ENCODE measurements around the gene TLE2.

DNA sequence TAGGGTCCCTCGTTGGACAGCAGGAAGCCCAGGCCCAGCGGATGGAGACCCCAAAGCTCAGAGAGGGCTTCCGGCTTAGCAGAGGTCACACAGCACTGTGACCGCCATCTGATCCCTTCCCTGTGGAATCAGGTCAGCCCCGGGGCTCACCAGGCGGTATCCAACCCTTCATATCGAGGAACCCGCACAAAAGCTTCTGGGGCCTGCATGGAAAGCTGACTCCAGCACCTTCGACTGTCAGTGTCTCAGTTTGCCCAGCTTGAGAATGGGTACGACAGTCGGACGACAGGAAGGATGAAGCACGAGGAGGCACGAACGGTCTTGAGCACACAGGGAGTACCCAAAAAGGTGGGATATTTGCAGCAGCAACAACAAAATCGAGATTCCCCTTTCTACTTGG, 30.6 kb upstream of the TLE2 start:
- TF ChIP-seq, protein P1, sequence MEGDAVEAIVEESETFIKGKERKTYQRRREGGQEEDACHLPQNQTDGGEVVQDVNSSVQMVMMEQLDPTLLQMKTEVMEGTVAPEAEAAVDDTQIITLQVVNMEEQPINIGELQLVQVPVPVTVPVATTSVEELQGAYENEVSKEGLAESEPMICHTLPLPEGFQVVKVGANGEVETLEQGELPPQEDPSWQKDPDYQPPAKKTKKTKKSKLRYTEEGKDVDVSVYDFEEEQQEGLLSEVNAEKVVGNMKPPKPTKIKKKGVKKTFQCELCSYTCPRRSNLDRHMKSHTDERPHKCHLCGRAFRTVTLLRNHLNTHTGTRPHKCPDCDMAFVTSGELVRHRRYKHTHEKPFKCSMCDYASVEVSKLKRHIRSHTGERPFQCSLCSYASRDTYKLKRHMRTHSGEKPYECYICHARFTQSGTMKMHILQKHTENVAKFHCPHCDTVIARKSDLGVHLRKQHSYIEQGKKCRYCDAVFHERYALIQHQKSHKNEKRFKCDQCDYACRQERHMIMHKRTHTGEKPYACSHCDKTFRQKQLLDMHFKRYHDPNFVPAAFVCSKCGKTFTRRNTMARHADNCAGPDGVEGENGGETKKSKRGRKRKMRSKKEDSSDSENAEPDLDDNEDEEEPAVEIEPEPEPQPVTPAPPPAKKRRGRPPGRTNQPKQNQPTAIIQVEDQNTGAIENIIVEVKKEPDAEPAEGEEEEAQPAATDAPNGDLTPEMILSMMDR (IDR thresholded peaks at IDR 0.05 in 2 of 3, conservative IDR thresholded peaks at IDR 0.05 in 1 of 3; ENCODE audit: borderline replicate concordance in 1 of 3, insufficient read depth in 1 of 3, low read depth in 2 of 3, low read length in 2 of 3): no peak
- no peak for TF ChIP-seq POLR2A (IDR thresholded peaks at IDR 0.05; ENCODE audit: borderline replicate concordance, extremely low read depth, insufficient read depth, insufficient read length)
- TF ChIP-seq EGR1 (IDR thresholded peaks at IDR 0.05; ENCODE audit: low read depth): no peak

Data from HCT116 (cell line).